ENCODE measurements around the gene SIX2. TPM values are rescaled to one million over a fixed set of nuclear protein-coding genes. Genes with fewer than 3 reads are reported as not detected.

Gene SIX2
- total RNA-seq, 1 donor from 2014 or later = 45.9 TPM

Other genes starting within 250 kb of the SIX2 start
- not detected in 2 replicates for gene SIX3, start 67.8 kb downstream of the SIX2 start, total RNA-seq